Measurements from ENCODE around the gene SPOCK2. TPM values are rescaled to one million over a fixed set of nuclear protein-coding genes. Genes with fewer than 3 reads are reported as not detected.

SPOCK2 gene
- total and polyA plus RNA-seq, 2 of the 4 experiments (the other 2 are of a cell fraction): 0.02 TPM; not detected in 1

- H3K27me3 ChIP-seq (ENCODE audit: control insufficient read depth, insufficient read depth, low read length): peaks cover 49% of the 10 kb centered on the region
- H4K20me1 ChIP-seq (ENCODE audit: insufficient read depth, low read length): no peaks in the 10 kb centered on the region
- no peak overlapping the region for H3K9ac ChIP-seq (ENCODE audit: low read depth, low read length)
- H3K18ac ChIP-seq (ENCODE audit: low read depth, low read length): no peak overlapping the region
- no peak overlapping the region for H3K56ac ChIP-seq (ENCODE audit: extremely low read depth, insufficient read depth, low read length)
- H3K36me3 ChIP-seq (ENCODE audit: control insufficient read depth, insufficient read depth, low read length): no peaks in the 10 kb centered on the region
- no peak overlapping the region for H3K14ac ChIP-seq (replicated peaks; ENCODE audit: low read depth, low read length)
- H3K4me3 ChIP-seq (ENCODE audit: insufficient read depth, low read depth, low read length): no peak overlapping the region
- no peak overlapping the region for H4K91ac ChIP-seq (ENCODE audit: insufficient read depth, low read depth, low read length)
- TF ChIP-seq CEBPB (IDR thresholded peaks at IDR 0.05; ENCODE audit: low read depth, low read length): no peak
- no peak for TF ChIP-seq SMC3 (IDR thresholded peaks at IDR 0.05; ENCODE audit: low read depth, low read length)
- no peak for TF ChIP-seq POLR2A (IDR thresholded peaks at IDR 0.05; ENCODE audit: low read depth, low read length)
- H3K9me1 ChIP-seq (ENCODE audit: insufficient read depth, low read length): no peaks in the 10 kb centered on the region
- no peak for ATAC-seq (ENCODE audit: low read depth)
- H3K27ac ChIP-seq (ENCODE audit: insufficient read depth, low read length): no peak overlapping the region
- H3K4me2 ChIP-seq (ENCODE audit: low read depth, low read length): no peak overlapping the region
- H3K79me1 ChIP-seq (ENCODE audit: low read depth in 1 of 2, low read length in 2 of 2): no peaks in the 10 kb centered on the region
- H2BK5ac ChIP-seq (ENCODE audit: low read depth, low read length, poor library complexity, severe bottlenecking): no peak overlapping the region
- no peak overlapping the region for H2BK20ac ChIP-seq (ENCODE audit: low read depth, low read length)
- H3K4me1 ChIP-seq (ENCODE audit: control insufficient read depth, insufficient read depth, low read length): no peaks in the 10 kb centered on the region
- no peak overlapping the region for H2AFZ ChIP-seq (replicated peaks; ENCODE audit: low read length, poor library complexity)
- no peak overlapping the region for H2AK9ac ChIP-seq (replicated peaks; ENCODE audit: low read depth, low read length, poor library complexity)
- no CpG with 5 or more reads among the region's 5 CpGs for WGBS, 2 experiments (ENCODE audit: extremely low coverage in 2 of 2, insufficient read length in 1 of 2)
- POLR2A ChIA-PET (ENCODE audit: unreplicated experiment): no interaction called here
- H2BK120ac ChIP-seq (ENCODE audit: low read depth, low read length): no peak overlapping the region
- no peak overlapping the region for H4K8ac ChIP-seq (ENCODE audit: low read depth in 2 of 2, low read length in 2 of 2)
- no peak for DNase-seq
- in situ Hi-C loops (cut with MboI; ENCODE audit: low sequenced_read_pairs) (no loop called here), intact Hi-C loops (cut with micrococcal nuclease) (no loop called here), dilution Hi-C loops (cut with HindIII; ENCODE audit: low sequenced_read_pairs, unreplicated experiment) (no loop called here)
- no peaks in the 10 kb centered on the region for H3K9me3 ChIP-seq (ENCODE audit: control insufficient read depth, insufficient read depth, low read length)
- BruUV-seq (replicated peaks): no TSS peak
- H4K5ac ChIP-seq (ENCODE audit: low read depth, low read length): no peak overlapping the region
- H2BK15ac ChIP-seq (ENCODE audit: low read depth, low read length): no peak overlapping the region
- H2AK5ac ChIP-seq (ENCODE audit: low read depth, low read length): no peak overlapping the region
- no peak overlapping the region for H3K23ac ChIP-seq (ENCODE audit: low read depth, low read length)
- CTCF ChIA-PET: interaction anchor here (1.2 kb wide), 1 partner anchor 121 kb away, joined by 3 read pairs; no protein-coding TSS in a partner anchor
- H3K4ac ChIP-seq (ENCODE audit: low read depth, low read length): no peak overlapping the region
These were observed 11.6 kb downstream of the SPOCK2 start for GRCh38 chr10:72076756-72077155.
